Panc1 (cell line): ENCODE measurements around the gene ZFYVE21. TPM values are rescaled to one million over a fixed set of nuclear protein-coding genes. Genes with fewer than 3 reads are reported as not detected.

ENCODE experiments used
- ATAC-seq: fragments of 200-7000 bp; cut with Tn5 transposase; 2 replicates; pipeline ENCODE4 v1.9.1; 2020; ENCODE audit warnings: mild to moderate bottlenecking, moderate library complexity
- BruUV-seq: library from RNA; stranded (reverse); fragments of 400-500 nt; replicated peaks from 2 replicates; lab custom pipeline; 2021; lab: Mats Ljungman, UMichigan
- CTCF ChIA-PET: fragments of 300-600 bp; sonication (Branson Sonifier 250); formaldehyde crosslinking; loops from one replicate; lab custom pipeline; 2022; ENCODE audit warnings: antibody characterized with exemption; lab: Charles Lee
- POLR2A ChIA-PET: fragments of 300-600 bp; sonication (Branson Sonifier 250); formaldehyde crosslinking; loops from one replicate; lab custom pipeline; 2022; ENCODE audit warnings: antibody characterized with exemption; lab: Charles Lee
- DNase-seq: peaks from one replicate; pipeline ENCODE4 v3.0.0-alpha.2; 2010; ENCODE audit warnings: low read depth, low spot score
- H3K27ac ChIP-seq: 2 replicates; pipeline ENCODE4 v1.5.1; 2011; ENCODE audit warnings: mild to moderate bottlenecking, low read length, inconsistent platforms
- H3K27me3 ChIP-seq: fragments of 200-500 bp; sonication (Bioruptor generic); 2 replicates; pipeline ENCODE4 v1.6.0; 2014; ENCODE audit warnings: low read length, inconsistent platforms; ENCODE audit not compliant: control insufficient read depth, insufficient read depth
- H3K36me3 ChIP-seq: fragments of 200-500 bp; sonication (Bioruptor generic); 2 replicates; pipeline ENCODE4 v1.5.1; 2014; ENCODE audit warnings: inconsistent platforms, mild to moderate bottlenecking, low read length, moderate library complexity; ENCODE audit not compliant: control insufficient read depth, insufficient read depth
- H3K4me1 ChIP-seq: 2 replicates; pipeline ENCODE4 v1.5.1; 2011; ENCODE audit warnings: inconsistent platforms, mild to moderate bottlenecking, low read length, moderate library complexity; ENCODE audit not compliant: control insufficient read depth, insufficient read depth
- H3K4me3 ChIP-seq, 2 experiments: 2 replicates each; pipeline ENCODE4 v1.5.1; 2011 to 2012; ENCODE audit warnings: low read depth in 2 of 2, low read length in 2 of 2, mild to moderate bottlenecking in 2 of 2, inconsistent platforms in 1 of 2, moderate library complexity in 1 of 2
- H3K9me3 ChIP-seq: fragments of 200-500 bp; sonication (Bioruptor generic); 2 replicates; pipeline ENCODE4 v1.5.1; 2014; ENCODE audit warnings: low read depth, mild to moderate bottlenecking, inconsistent platforms, low read length, moderate library complexity; ENCODE audit not compliant: control insufficient read depth, insufficient read depth
- POLR2AphosphoS5 ChIP-seq: IDR thresholded peaks from 2 replicates; pipeline ENCODE4 v1.6.1; 2012; ENCODE audit warnings: mild to moderate bottlenecking, low read depth, low read length, moderate library complexity
- SIN3A ChIP-seq: IDR thresholded peaks from 2 replicates; pipeline ENCODE4 v1.6.1; 2012; ENCODE audit warnings: low read depth, mild to moderate bottlenecking, low read length, moderate library complexity, borderline replicate concordance; ENCODE audit not compliant: insufficient read depth
- TCF7L2 ChIP-seq: IDR thresholded peaks from 2 replicates; pipeline ENCODE4 v1.6.1; 2011; ENCODE audit warnings: mild to moderate bottlenecking, low read depth, low read length, inconsistent platforms
- in situ Hi-C: cut with HindIII; loops from 2 replicates; pipeline ENCODE4 v1.10.0; 2016; ENCODE audit warnings: low sequenced_read_pairs, low pct_unique_long_range_greater_than_20kb
- intact Hi-C: fragments of 100-400 bp; cut with micrococcal nuclease; formaldehyde crosslinking; loops from one replicate; pipeline ENCODE4 v1.10.0; 2022; ENCODE audit not compliant: unreplicated experiment
- total RNA-seq: library from RNA; stranded (reverse); gene quantifications from one replicate; pipeline ENCODE4 v1.2.1, GENCODE V29; 2021; ENCODE audit not compliant: unreplicated experiment
- TF ChIP-seq, protein P1 (sequence below), 2 experiments: IDR thresholded peaks; 2 replicates each; pipeline ENCODE4 v1.6.1; 2011 to 2012; ENCODE audit warnings: low read depth in 2 of 2, control low read depth in 1 of 2, low read length in 1 of 2, mild to moderate bottlenecking in 1 of 2, moderate library complexity in 1 of 2; ENCODE audit not compliant: insufficient read depth in 1 of 2
- TF ChIP-seq, protein P2 (sequence below): fragments of 450-650 bp; IDR thresholded peaks from 2 replicates; pipeline ENCODE4 v1.5.1; 2017; ENCODE audit warnings: mild to moderate bottlenecking

Gene ZFYVE21
- total RNA-seq, 1 experiment from 2014 or later = 41.8 TPM

DNA sequence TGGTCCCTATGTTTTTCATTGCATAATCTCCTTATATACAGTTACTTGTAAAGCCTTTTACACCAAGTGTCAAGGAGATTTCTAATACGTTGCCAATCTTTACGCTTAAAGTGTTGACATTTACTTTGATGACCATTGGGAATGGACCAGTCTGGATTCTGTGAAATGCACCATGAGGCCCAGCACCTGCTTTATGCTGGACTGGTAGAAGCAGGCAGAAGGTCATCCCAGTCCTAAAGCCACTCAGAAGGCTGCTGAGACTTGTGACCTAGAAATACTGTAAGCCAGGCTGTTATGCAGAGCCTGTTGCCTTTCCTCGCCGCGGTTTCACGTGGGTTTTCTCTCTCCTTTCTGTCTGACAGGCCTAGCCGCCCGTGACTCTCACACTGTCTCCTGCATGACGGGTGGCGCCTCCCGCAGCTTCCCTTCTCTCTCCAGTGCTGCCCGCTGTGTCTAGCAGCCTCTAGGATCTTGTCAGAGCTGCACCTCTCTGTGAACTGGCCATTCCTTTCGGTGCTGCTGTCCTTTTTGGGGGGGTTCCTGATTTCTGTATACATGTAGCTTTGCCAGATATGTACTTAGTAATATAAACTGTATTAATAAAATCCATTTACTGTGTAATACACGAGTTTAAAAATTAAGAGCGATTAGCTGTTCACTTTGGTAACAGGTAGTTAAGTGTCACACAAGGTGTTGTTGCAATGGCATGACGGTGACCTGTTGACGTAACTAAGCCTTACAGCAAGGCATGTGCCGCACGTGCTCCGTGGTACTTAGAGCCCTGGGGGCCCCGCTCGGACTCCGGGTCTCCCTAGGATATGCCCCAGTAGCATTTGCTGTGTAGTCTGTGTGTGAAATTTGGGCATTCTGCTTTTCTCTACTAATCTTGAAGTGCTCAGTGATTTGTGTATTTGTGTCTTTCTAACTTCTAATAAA is 30.1 kb upstream of the ZFYVE21 start:
- Histone ChIP-seq H3K9me3 (no peaks in the 10 kb centered on the region), H3K4me1 (no peaks in the 10 kb centered on the region), H3K27me3 (no peaks in the 10 kb centered on the region), H3K4me3 (no peak overlapping the region), H3K27ac (no peak overlapping the region), H3K36me3 (peaks cover 5% of the 10 kb centered on the region; the same call in 1 of the 2 replicates)
- intact Hi-C loops = no loop called here
- DNase-seq = no peak
- POLR2A ChIA-PET = no interaction called here
- in situ Hi-C loops = no loop called here
- TF ChIP-seq TCF7L2 (no peak), SIN3A (no peak), POLR2AphosphoS5 (no peak)
- TF ChIP-seq, protein P1, sequence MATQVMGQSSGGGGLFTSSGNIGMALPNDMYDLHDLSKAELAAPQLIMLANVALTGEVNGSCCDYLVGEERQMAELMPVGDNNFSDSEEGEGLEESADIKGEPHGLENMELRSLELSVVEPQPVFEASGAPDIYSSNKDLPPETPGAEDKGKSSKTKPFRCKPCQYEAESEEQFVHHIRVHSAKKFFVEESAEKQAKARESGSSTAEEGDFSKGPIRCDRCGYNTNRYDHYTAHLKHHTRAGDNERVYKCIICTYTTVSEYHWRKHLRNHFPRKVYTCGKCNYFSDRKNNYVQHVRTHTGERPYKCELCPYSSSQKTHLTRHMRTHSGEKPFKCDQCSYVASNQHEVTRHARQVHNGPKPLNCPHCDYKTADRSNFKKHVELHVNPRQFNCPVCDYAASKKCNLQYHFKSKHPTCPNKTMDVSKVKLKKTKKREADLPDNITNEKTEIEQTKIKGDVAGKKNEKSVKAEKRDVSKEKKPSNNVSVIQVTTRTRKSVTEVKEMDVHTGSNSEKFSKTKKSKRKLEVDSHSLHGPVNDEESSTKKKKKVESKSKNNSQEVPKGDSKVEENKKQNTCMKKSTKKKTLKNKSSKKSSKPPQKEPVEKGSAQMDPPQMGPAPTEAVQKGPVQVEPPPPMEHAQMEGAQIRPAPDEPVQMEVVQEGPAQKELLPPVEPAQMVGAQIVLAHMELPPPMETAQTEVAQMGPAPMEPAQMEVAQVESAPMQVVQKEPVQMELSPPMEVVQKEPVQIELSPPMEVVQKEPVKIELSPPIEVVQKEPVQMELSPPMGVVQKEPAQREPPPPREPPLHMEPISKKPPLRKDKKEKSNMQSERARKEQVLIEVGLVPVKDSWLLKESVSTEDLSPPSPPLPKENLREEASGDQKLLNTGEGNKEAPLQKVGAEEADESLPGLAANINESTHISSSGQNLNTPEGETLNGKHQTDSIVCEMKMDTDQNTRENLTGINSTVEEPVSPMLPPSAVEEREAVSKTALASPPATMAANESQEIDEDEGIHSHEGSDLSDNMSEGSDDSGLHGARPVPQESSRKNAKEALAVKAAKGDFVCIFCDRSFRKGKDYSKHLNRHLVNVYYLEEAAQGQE (IDR thresholded peaks at IDR 0.05; ENCODE audit: insufficient read depth in 1 of 2, low read depth in 2 of 2, low read length in 1 of 2) = no peak
- BruUV-seq = no TSS peak
- CTCF ChIA-PET = no interaction called here
- ATAC-seq = no peak

DNA sequence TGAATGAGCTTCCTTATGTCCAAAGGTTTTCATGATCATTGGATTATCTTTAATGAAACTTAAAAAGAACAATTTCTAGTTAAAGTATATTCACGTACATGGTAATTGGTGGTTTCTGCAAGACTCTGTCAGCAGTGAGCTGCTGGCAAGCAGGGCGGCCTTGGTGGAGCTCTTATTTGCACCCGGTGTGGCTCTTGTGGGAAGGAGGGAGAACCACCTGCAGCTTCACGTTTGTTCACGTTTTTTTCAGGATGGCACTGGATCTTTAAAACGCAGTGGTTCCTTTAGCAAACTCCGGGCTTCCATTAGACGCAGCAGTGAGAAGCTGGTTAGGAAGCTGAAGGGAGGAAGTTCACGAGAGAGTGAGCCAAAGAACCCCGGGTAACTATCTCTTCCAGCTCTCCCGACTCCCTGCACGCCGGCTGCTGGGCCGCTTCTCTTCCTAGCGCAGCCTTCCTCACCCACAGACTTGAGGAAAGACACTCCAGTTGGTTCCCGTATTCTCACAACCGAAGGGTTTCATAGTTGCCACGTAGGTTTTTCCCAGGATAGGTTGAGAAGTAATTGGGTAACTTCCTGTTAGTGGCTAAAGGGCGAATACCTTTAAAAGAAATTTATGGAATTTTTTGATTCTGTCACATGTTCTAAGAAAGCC is 28.7 kb upstream of the ZFYVE21 start:
- Histone ChIP-seq H3K27ac (no peak overlapping the region), H3K4me3 (no peak overlapping the region), H3K4me1 (no peaks in the 10 kb centered on the region), H3K9me3 (no peaks in the 10 kb centered on the region), H3K27me3 (no peaks in the 10 kb centered on the region), H3K36me3 (peaks cover 5% of the 10 kb centered on the region; the same call in 1 of the 2 replicates)
- ChIA-PET CTCF (no interaction called here), POLR2A (interaction anchor here (0.5 kb wide), 1 partner anchor 34 kb away, joined by 6 read pairs; no protein-coding TSS in a partner anchor)
- in situ Hi-C loops = no loop called here
- TF ChIP-seq, protein P2, sequence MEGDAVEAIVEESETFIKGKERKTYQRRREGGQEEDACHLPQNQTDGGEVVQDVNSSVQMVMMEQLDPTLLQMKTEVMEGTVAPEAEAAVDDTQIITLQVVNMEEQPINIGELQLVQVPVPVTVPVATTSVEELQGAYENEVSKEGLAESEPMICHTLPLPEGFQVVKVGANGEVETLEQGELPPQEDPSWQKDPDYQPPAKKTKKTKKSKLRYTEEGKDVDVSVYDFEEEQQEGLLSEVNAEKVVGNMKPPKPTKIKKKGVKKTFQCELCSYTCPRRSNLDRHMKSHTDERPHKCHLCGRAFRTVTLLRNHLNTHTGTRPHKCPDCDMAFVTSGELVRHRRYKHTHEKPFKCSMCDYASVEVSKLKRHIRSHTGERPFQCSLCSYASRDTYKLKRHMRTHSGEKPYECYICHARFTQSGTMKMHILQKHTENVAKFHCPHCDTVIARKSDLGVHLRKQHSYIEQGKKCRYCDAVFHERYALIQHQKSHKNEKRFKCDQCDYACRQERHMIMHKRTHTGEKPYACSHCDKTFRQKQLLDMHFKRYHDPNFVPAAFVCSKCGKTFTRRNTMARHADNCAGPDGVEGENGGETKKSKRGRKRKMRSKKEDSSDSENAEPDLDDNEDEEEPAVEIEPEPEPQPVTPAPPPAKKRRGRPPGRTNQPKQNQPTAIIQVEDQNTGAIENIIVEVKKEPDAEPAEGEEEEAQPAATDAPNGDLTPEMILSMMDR = no peak
- TF ChIP-seq TCF7L2 (no peak), SIN3A (no peak), POLR2AphosphoS5 (no peak)
- TF ChIP-seq, protein P1 (IDR thresholded peaks at IDR 0.05; ENCODE audit: insufficient read depth in 1 of 2, low read depth in 2 of 2, low read length in 1 of 2) = no peak
- intact Hi-C loops = no loop called here
- ATAC-seq = no peak
- DNase-seq = no peak
- no TSS peak for BruUV-seq
